Heart left ventricle (tissue), 16 donors: Measurements from ENCODE around the gene N4BP2L2. TPM values are rescaled to one million over a fixed set of nuclear protein-coding genes. Genes with fewer than 3 reads are reported as not detected.

Experiments used
- ATAC-seq, 4 donors: fragments of 200-7000 bp; cut with Tn5 transposase; one replicate each; pipeline ENCODE4 v1.9.1; 2020 to 2022; ENCODE audit warnings: moderate library complexity in 4 of 4, mild to moderate bottlenecking in 3 of 4, moderate number of reproducible peaks in 1 of 4
- DNase-seq, 5 donors: peaks; one replicate each; pipeline ENCODE4 v3.0.0-alpha.2; 2020
- H3K27ac ChIP-seq, 12 donors: fragments of 200-600 bp; sonication (generic) in 4 of 12; one replicate each; pipeline versions ENCODE4 v1.5.0 to v1.8.0; 2016 to 2022; ENCODE audit warnings: mild to moderate bottlenecking in 2 of 12
- H3K27me3 ChIP-seq, 9 donors: fragments of 200-600 bp; sonication (generic) in 2 of 9; one replicate each; pipeline versions ENCODE4 v1.5.1 to v1.8.0; 2016 to 2022; ENCODE audit warnings: mild to moderate bottlenecking in 3 of 9
- H3K36me3 ChIP-seq, 9 donors: fragments of 200-600 bp; sonication (generic) in 2 of 9; one replicate each; pipeline versions ENCODE4 v1.5.0 to v1.8.0; 2018 to 2022; ENCODE audit warnings: mild to moderate bottlenecking in 2 of 9
- H3K4me1 ChIP-seq, 12 donors: fragments of 200-600 bp; sonication (generic) in 4 of 12; one replicate each; pipeline versions ENCODE4 v1.5.0 to v1.8.0; 2016 to 2022; ENCODE audit warnings: mild to moderate bottlenecking in 3 of 12
- H3K4me3 ChIP-seq, 12 donors: fragments of 200-600 bp; sonication (generic) in 4 of 12; one replicate each; pipeline versions ENCODE4 v1.5.0 to v1.8.0; 2017 to 2022; ENCODE audit warnings: mild to moderate bottlenecking in 9 of 12, moderate library complexity in 4 of 12
- H3K9me3 ChIP-seq, 12 donors: fragments of 200-600 bp; sonication (generic) in 4 of 12; one replicate each; pipeline versions ENCODE4 v1.5.0 to v1.8.0; 2016 to 2022; ENCODE audit warnings: mild to moderate bottlenecking in 1 of 12
- CTCF ChIP-seq, 12 donors: fragments of 200-600 bp; sonication (generic) in 4 of 12; IDR thresholded peaks; one replicate each; pipeline versions ENCODE4 v1.5.0 to v1.8.0; 2018 to 2022; ENCODE audit warnings: antibody characterized with exemption in 12 of 12, mild to moderate bottlenecking in 5 of 12
- POLR2A ChIP-seq, 2 donors: fragments of 450-650 bp; IDR thresholded peaks; one replicate each; pipeline ENCODE4 v1.6.1; 2017; ENCODE audit warnings: antibody characterized with exemption in 2 of 2, mild to moderate bottlenecking in 2 of 2, moderate library complexity in 2 of 2
- WGBS, 4 donors: extraction: QIAGEN DNeasy Blood & Tissue Kit in 2 of 4; methylation state at CpG; one replicate each; pipeline versions ENCODE4 v1.1.5 to v1.1.7; 2013 to 2018; 5-methylcytosine and 5-hydroxymethylcytosine counted together
- intact Hi-C, 10 donors: fragments of 100-400 bp; cut with DNase I; formaldehyde crosslinking; loops; one replicate each; pipeline versions ENCODE4 v1.11.1 to v1.14.2; 2022
- polyA plus RNA-seq, 2 donors: library from polyadenylated mRNA; stranded (reverse); fragments of 200-250 nt; gene quantifications; one replicate each; pipeline ENCODE4 v1.2.3, GENCODE V29; 2013
- total RNA-seq, 9 donors: library from RNA; depleted of rRNA in 2 of 9; stranded (reverse); fragments of >200 nt in 2 of 9; fragmentation: NEBNext Ultra II Directional in 3 of 9; extraction: Animal tissue kit (Norgen Biotek cat#: 25700) in 3 of 9; gene quantifications; one replicate each; pipeline versions ENCODE4 v1.1.0 to v1.2.4, GENCODE V29; 2016 to 2023
- donor health status: ischemic (EF 13 %, LVEDD 7.1; RV severe dilation, severe dysfunction).
- donor health status: healthy with polysubstance abuse.
- donor health status: DM: no; HTN: yes; CAD: no.
- donor health status: DM: no; HTN: no; CAD: no.
- donor health status: ischemic (EF 25% LVEDD 6.9; RV normal size, moderate dysfunction).
- donor health status: ischemic (EF 25% LVEDD 5.7; RV mildly dilated, moderate dysfunction).
- donor health status: healthy.
- donor health status: DM: yes; HTN: yes; CAD: no.
- donor health status: ischemic (EF 35%, LVEDD 5.7; RV mildly dilated, moderate dysfunction).
- donor health status: nonischemic (EF 11% LVEDD 7.7; RV severe dilation, severe dysfunction).
- donor health status: DM: yes; HTN: yes; CAD: no.
- donor health status: PGD.
- donor health status: ischemic (EF 29% LVEDD 5.4; RV normal size, mild dysfunction).
- donor health status: nonischemic (EF 23%, LVEDD 6.1; RV moderate dilation, normal function).

Gene N4BP2L2
- total and polyA plus RNA-seq, 11 donors: 40.4 to 297 (median 131) TPM

- no peak for ATAC-seq
- Histone ChIP-seq H3K36me3 (peaks cover 0 to 24% (median 0%) of the 10 kb centered on the region in 9 donors), H3K27ac (no peak overlapping the region), H3K9me3 (peaks cover 0 to 13% (median 0%) of the 10 kb centered on the region in 12 donors), H3K4me1 (peaks cover 0 to 32% (median 3%) of the 10 kb centered on the region in 12 donors), H3K4me3 (no peak overlapping the region), H3K27me3 (no peaks in the 10 kb centered on the region)
- DNase-seq: no peak
- WGBS, 4 donors: 97 to 100% (median 97%) methylated on average over 1 of the region's 1 CpG
- TF ChIP-seq POLR2A (IDR thresholded peaks at IDR 0.05) (no peak), CTCF (IDR thresholded peaks at IDR 0.05) (no peak)
- intact Hi-C loops: no loop called here
Measured at GRCh38 chr13:32448972-32449371, 89.6 kb downstream of the N4BP2L2 start.

GRCh38 chr13:32447894-32448623, 90.5 kb downstream of the N4BP2L2 start:
- Histone ChIP-seq H3K9me3 (peaks cover 0 to 13% (median 0%) of the 10 kb centered on the region in 12 donors), H3K27ac (peak overlapping the region in 1 of 12 donors; percentile 65), H3K27me3 (no peaks in the 10 kb centered on the region), H3K4me3 (no peak overlapping the region), H3K4me1 (peaks cover 0 to 39% (median 3%) of the 10 kb centered on the region in 12 donors), H3K36me3 (peaks cover 0 to 31% (median 6%) of the 10 kb centered on the region in 9 donors)
- ATAC-seq (no peak), DNase-seq (no peak)
- no peak for TF ChIP-seq POLR2A (IDR thresholded peaks at IDR 0.05)
- TF ChIP-seq CTCF (IDR thresholded peaks at IDR 0.05): no peak
- intact Hi-C loops: no loop called here

- H3K4me1 ChIP-seq: peaks cover 0 to 33% (median 3%) of the 10 kb centered on the region in 12 donors
- ATAC-seq (no peak), DNase-seq (no peak)
- no peaks in the 10 kb centered on the region for H3K27me3 ChIP-seq
- TF ChIP-seq POLR2A (IDR thresholded peaks at IDR 0.05) (no peak), CTCF (IDR thresholded peaks at IDR 0.05) (no peak)
- no peak overlapping the region for H3K4me3 ChIP-seq
- H3K9me3 ChIP-seq: peaks cover 0 to 7% (median 0%) of the 10 kb centered on the region in 12 donors
- 55 to 70% (median 64%) methylated on average over 2 of the region's 2 CpGs for WGBS, 4 donors
- H3K27ac ChIP-seq: peak overlapping the region in 1 of 12 donors; percentile 65
- intact Hi-C loops: no loop called here
- peaks cover 0 to 38% (median 4%) of the 10 kb centered on the region in 9 donors for H3K36me3 ChIP-seq
Measured at GRCh38 chr13:32446773-32447465, 91.7 kb downstream of the N4BP2L2 start.

GRCh38 chr13:32446220-32446619, 92.4 kb downstream of the N4BP2L2 start:
- Histone ChIP-seq H3K27ac (peak overlapping the region in 1 of 12 donors; percentile 65), H3K4me3 (no peak overlapping the region), H3K36me3 (peaks cover 0 to 40% (median 4%) of the 10 kb centered on the region in 9 donors), H3K27me3 (no peaks in the 10 kb centered on the region), H3K4me1 (peaks cover 0 to 33% (median 3%) of the 10 kb centered on the region in 12 donors), H3K9me3 (peaks cover 0 to under 1% (median 0%) of the 10 kb centered on the region in 12 donors)
- no peak for DNase-seq
- 95 to 100% (median 98%) methylated on average over 3 of the region's 3 CpGs for WGBS, 4 donors
- ATAC-seq: no peak
- TF ChIP-seq POLR2A (IDR thresholded peaks at IDR 0.05): no peak
- TF ChIP-seq CTCF (IDR thresholded peaks at IDR 0.05): no peak
- intact Hi-C loops: no loop called here
